Fibroblast of lung (primary cell): ENCODE measurements around the gene SRA1.

Experiments
- CTCF ChIP-seq, 2 donors: IDR thresholded peaks in 1 of 2; conservative IDR thresholded peaks in 1 of 2; 1 replicate in 1 of 2; 2 replicates in 1 of 2; pipeline ENCODE4 v1.5.1; 2011 to 2012; ENCODE audit warnings: low read length in 2 of 2, control low read depth in 1 of 2, inconsistent platforms in 1 of 2, low read depth in 1 of 2, mild to moderate bottlenecking in 1 of 2
- EZH2 ChIP-seq: IDR thresholded peaks from 2 replicates; pipeline ENCODE4 v1.5.1; 2012; ENCODE audit warnings: low read length, control low read depth, mild to moderate bottlenecking; ENCODE audit errors: missing control alignments

GRCh38 chr5:140602147-140602546 lies 44.9 kb upstream of the SRA1 start:
- no peak for TF ChIP-seq CTCF (conservative IDR thresholded peaks at IDR 0.05 in 1 of 2, IDR thresholded peaks at IDR 0.05 in 1 of 2; ENCODE audit: low read depth in 1 of 2, low read length in 2 of 2)
- TF ChIP-seq EZH2, result no peak
